SKM-1 (cell line): ENCODE data around the gene POTEH.
"Not testable (repeated sequence)": the region's sequence is repeated elsewhere in the genome, so short reads cannot be mapped to it uniquely, and the experiment has no call there.

Source experiments
- DNase-seq: peaks from one replicate; lab custom pipeline; 2025; ENCODE audit not compliant: unreplicated experiment; lab: John Stamatoyannopoulos, UW

POTEH gene

DNA sequence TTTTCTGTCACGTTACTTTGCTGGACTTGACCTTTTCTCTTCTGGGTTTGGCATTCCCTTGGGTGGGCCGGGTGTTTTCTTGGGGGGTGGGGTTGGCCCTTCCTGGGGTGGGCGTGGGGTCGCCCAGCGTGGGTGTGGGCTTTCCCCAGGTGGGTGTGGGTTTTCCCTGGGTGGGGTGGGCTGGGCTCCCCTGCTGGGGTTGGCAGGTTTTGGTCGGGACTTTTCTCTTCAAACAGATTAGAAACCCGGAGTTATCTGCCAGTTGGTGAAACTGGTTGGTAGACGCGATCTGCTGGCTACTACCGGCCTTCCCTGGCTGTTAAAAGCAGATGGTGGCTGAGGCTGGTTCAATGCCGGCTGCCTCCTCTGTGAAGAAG is at the start of gene POTEH:
TSS of gene POTEH (plus strand) at position 278 of the 377 bp plus-strand sequence. CDS start at position 330, 52 bp downstream.
- not testable (repeated sequence) for DNase-seq

DNA sequence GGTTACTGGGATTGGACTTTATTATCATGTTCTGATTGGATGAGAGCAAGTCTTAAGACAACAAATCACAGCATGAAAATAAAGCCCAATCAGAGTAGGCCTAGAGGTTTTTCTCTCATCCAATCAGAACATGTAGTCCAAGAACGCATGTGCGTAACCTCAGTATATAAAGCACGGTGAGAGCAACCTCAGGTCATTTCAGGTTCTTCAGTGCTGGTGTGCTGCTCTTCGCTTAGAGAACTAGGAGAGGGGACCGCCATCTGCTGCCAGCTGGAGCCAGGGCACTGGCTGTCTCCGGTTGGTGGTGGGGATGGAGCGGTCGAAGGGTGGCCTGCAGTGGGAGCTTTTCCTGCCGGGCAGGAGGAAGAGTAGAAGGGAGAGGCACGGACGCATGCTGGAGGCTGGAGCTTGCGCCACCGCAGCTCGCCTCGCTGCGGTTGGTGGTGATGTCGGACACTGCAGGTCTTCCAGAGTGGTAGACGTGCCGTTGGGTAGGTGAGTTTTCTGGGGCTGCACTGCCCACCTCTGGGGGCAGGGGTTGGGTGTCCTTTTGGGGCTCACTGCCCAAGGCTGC is 47.5 kb upstream of the POTEH start:
- not testable (repeated sequence) for DNase-seq

DNA sequence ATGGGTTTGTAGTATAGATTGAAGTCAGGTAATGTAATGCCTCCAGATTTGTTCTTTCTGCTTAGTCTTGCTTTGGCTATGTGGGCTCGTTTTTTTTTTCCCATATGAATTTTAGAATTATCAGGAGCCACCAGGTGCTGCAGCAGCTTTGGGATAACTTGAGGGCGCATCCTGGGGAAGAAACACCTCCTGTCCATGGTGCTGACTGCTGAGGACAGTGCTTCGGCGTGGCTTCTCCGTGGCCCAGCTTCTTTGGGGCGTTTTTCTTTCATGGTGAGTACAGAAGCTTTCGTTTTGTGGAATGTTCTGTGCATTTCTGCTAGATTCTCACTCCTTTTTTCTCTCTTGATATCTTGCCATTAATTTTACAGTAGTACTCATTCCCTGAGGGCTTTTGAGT is 37.9 kb upstream of the POTEH start:
- DNase-seq, result not testable (repeated sequence)

DNA sequence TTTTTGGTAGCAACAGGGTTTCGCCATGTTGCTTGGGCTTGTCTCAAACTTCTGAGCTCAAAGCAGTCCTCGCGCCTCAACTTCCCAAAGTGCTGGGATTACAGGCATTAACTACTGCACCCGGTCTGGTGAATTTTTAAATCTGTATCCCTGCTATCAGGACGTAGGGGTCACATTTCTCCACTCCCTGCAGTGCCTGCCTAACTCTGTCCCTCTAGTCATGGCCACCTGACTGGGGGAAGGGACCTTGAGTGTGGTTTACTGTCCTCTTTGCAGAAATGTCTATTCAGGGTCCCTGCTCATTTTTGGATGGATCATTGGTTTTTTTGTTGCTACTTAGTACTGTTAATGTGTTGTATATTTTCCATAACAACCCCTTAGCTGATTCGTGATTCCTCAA is 37.1 kb upstream of the POTEH start:
- DNase-seq, result not testable (repeated sequence)

DNA sequence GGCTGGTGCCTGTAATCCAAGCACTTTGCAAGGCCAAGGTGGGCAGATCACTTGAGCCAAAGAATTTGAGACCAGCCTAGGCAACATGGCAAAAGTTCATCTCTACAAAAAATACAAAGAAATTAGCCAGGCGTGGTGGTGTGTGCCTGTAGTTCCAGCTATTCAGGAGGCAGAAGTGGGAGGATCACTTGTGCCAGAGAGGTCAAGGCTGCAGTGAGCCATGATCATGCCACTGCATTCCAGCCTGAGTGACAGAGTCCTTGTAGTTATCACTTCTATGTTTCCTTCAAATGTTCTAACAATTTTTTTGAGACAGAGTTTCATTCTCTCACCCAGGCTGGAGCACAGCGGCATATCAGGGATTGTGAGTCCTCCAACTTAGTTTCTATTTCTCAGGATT is 36.6 kb upstream of the POTEH start:
- not testable (repeated sequence) for DNase-seq

- DNase-seq, result not testable (repeated sequence)
Measured at GRCh38 chr22:15661102-15661501, 28.7 kb upstream of the POTEH start.

DNA sequence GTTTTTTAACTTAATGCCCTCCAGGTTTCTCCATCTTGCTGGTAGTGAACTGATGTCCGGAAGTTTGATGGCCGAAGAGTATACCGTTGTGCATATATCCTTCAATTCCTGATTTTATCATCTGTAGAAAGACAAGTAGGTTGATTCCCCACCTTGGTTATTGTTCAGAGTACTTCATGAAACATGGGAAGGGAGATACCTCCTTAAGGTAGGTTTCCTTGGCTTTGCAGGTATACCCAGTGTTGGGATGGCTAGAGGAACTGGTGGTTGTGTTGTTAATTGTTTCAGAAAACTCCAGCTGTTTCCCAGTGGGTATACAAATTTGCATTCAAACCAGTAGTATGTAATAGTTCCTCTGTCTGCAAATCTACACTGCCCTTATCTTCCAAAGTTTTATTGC is 25.1 kb upstream of the POTEH start:
- DNase-seq, result not testable (repeated sequence)

GRCh38 chr22:15665478-15665877 is 24.3 kb upstream of the POTEH start:
- DNase-seq, result not testable (repeated sequence)

- DNase-seq, result not testable (repeated sequence)
Measured at GRCh38 chr22:15669430-15669829, 20.4 kb upstream of the POTEH start.

GRCh38 chr22:15679702-15680101 is 10.1 kb upstream of the POTEH start:
- not testable (repeated sequence) for DNase-seq

DNA sequence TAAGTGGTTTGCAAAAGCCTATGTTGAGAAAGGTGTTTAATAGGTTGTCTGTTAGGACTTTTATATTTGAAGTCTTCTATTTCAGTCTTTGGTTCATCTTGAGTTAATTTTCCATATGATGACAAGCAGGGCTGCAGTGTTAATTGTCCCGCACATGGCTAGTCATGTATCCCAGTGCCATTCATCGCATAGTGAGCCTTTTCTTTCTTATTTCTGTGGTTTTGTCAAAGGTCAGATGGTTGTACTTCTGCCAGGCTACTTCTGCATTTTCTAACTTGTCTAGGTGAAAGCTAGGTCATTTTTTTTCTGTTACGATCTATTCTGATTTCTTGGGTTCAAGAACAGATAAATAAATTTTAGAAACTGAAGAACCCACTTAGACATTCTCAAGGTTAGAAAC is 5.7 kb upstream of the POTEH start:
- DNase-seq, result not testable (repeated sequence)

- not testable (repeated sequence) for DNase-seq
Measured at GRCh38 chr22:15684695-15685094, 5.1 kb upstream of the POTEH start.

DNA sequence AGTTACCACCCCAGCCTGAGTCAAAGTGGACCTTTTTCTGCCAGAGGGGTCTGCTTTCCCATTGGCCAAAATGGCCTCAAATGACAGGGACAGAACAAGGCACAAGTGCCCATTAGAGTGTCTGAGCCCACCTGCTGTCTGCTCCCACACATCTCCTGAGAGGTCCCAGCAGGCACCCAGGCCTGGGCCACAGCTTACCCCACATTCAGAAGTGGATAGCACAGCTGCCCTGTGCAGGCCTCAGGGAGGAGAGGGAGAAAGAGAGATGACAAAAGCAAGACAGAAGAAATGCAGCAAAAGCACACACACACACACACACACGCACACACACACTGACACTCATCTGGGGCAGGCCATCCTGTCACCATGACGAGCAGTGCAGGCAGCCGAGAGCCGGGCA is 4.2 kb upstream of the POTEH start:
- DNase-seq, result not testable (repeated sequence)

GRCh38 chr22:15687086-15687485 is 2.7 kb upstream of the POTEH start:
- not testable (repeated sequence) for DNase-seq

DNA sequence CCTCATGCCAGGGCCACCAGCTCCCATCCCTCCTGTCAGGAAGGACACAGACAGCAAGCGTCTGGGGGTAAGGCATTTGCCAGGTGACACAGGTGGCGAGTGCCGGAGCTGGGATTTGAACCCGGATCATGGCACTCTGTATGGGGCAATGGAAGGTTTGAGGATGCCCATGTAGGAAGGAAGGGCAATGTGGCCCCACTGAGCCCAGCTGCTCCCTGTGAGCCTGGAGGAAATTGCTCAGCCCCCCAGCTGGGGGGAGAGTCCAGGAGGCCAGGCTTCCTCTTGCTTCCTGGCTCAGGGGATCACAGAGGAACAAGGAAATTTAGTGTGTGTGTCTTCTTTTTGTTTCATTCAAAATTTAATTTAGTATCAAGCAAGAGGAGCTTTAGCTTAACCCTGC is 2.1 kb upstream of the POTEH start:
- not testable (repeated sequence) for DNase-seq

DNA sequence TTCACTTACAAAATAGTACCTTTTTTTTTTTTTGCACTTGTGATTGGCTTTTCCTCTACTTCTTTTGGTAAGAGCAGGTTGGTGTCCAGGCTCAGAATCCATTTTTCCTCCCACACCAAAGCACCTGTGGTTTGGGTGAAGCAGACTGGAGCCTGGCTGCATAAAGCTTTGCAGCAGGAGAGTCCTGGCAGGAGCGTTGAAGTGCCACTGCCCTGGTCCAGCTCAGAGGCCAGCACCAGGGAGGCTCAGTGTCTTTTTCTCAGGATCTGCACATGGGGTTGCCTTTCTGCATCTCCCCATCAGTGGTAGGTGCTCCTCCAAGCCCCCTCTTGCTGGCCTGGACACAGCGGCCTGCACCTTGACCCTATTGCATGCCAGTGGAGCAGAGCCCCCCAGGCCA is 1.7 kb upstream of the POTEH start:
- not testable (repeated sequence) for DNase-seq

GRCh38 chr22:15689012-15689748 is 646 bp upstream of the POTEH start:
- not testable (repeated sequence) for DNase-seq

DNA sequence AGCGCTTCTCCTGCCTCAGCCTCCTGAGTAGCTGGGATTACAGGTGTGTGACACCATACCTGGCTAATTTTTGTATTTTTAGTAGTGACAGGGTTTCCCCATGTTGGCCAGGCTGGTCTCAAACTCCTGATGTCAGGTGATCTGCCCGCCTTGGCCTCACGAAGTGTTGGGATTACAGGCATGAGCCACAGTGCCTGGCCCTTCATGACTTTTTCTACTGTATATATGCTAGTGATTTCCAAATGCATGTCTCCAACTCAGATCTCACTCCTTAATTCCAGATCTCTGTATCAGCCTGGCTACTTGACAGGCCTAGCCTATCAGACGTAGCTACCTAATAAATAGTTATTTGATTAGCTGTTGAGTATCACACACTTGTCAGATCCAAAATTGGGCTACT is 23.8 kb downstream of the POTEH start:
- DNase-seq, result not testable (repeated sequence)

DNA sequence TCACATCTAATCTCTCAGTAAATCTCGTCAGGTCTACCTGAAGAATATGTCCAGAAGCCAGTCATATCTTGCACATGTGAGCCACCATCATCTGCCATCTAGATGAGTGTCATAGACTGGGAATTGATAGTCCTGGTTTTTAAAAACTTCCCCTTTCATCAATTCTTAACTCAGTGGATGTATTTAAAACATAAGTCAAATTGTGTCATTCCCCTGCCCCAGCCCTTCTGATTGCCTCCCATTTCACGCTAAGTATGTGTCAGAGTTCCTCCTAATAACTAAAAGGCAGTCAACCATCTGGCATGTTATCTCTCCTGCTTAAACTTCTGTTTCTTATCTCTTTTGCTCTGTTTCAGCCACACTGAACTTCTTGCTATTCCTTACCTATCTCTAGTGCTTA is 24.3 kb downstream of the POTEH start:
- DNase-seq, result not testable (repeated sequence)

- DNase-seq, result not testable (repeated sequence)
Measured at GRCh38 chr22:15721884-15722283, 32.1 kb downstream of the POTEH start.

DNA sequence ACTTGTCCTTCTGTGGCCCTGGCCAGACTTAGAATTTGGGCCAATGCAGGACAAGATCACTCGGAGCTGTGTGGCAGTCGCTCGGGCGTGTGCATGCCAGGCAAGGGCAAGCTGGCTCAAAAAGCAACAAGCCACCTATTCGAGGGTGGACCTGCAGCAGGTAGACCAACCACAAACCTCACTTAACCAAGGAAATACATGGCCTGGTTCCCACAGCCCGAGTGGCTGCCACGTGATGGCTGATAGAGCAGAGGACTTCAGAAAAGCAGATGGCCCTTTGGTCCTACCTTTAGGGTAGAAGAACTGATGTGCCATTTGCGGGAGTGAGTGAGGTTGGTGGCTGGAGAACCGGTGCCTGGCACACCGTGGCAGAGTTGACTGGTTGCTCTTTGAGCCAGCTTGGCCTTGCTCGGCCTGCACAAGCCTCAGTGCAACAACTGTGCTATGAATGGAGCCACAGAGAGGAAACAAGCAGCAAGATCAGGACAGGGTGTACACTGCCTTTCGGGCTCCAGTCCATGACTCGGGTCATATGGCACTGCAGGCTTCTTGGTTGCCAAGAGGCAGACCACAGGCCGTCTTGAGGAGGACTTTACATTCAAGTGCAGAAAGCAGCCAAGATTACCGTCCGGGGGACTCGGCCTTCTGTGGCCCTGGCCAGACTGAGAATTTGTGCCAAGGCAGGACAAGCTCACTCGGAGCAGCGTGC is 39.5 kb downstream of the POTEH start:
- not testable (repeated sequence) for DNase-seq

GRCh38 chr22:15731023-15731422 is 41.2 kb downstream of the POTEH start:
- not testable (repeated sequence) for DNase-seq
